ENCODE results near the gene SESN1. TPM values are rescaled to one million over a fixed set of nuclear protein-coding genes. Genes with fewer than 3 reads are reported as not detected.
A peak's percentile ranks its signal among the peaks of the same experiment; 100 is the strongest.

SESN1 gene
- total RNA-seq, 1 donor from 2014 or later = 58.9 TPM

DNA sequence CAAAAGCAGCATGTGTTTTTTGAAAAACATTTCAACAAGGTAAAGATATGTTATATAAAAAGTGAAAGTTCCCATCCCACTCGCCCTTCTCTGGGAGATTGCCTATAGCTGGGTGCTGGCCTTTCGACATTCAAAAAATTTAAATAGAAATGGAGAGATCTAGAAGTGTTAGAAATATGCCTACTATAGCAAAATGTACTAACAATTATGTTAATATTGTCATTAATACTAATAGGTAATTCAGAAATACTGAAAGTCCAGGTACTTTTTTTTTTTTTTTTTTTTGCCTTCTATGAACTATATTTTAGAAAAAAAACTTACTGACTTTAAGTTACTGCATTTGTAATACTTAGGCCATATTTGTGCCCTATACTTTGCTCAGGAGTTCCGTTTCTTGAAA is 87.1 kb downstream of the SESN1 start:
- DNase-seq (ENCODE audit: extremely low spot score in 2 of 2) = no peak
- TF ChIP-seq, protein P1, sequence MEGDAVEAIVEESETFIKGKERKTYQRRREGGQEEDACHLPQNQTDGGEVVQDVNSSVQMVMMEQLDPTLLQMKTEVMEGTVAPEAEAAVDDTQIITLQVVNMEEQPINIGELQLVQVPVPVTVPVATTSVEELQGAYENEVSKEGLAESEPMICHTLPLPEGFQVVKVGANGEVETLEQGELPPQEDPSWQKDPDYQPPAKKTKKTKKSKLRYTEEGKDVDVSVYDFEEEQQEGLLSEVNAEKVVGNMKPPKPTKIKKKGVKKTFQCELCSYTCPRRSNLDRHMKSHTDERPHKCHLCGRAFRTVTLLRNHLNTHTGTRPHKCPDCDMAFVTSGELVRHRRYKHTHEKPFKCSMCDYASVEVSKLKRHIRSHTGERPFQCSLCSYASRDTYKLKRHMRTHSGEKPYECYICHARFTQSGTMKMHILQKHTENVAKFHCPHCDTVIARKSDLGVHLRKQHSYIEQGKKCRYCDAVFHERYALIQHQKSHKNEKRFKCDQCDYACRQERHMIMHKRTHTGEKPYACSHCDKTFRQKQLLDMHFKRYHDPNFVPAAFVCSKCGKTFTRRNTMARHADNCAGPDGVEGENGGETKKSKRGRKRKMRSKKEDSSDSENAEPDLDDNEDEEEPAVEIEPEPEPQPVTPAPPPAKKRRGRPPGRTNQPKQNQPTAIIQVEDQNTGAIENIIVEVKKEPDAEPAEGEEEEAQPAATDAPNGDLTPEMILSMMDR (IDR thresholded peaks at IDR 0.05) = no peak
- TF ChIP-seq POLR2AphosphoS5 (IDR thresholded peaks at IDR 0.05; ENCODE audit: insufficient read depth in 1 of 2, low read depth in 1 of 2) (no peak), POLR2A (IDR thresholded peaks at IDR 0.05) (no peak)
- Histone ChIP-seq H3K27me3 (no peaks in the 10 kb centered on the region), H3K27ac (peak overlapping the region; percentile 97), H3K9me3 (no peaks in the 10 kb centered on the region), H3K36me3 (no peaks in the 10 kb centered on the region), H3K4me1 (peaks cover 54% of the 10 kb centered on the region), H3K4me3 (peak overlapping the region; percentile 97 to 98)
- intact Hi-C loops (cut with DNase I) = loop anchor here (10.0 kb wide), 1 partner anchor 63 kb away; no protein-coding TSS in a partner anchor

DNA sequence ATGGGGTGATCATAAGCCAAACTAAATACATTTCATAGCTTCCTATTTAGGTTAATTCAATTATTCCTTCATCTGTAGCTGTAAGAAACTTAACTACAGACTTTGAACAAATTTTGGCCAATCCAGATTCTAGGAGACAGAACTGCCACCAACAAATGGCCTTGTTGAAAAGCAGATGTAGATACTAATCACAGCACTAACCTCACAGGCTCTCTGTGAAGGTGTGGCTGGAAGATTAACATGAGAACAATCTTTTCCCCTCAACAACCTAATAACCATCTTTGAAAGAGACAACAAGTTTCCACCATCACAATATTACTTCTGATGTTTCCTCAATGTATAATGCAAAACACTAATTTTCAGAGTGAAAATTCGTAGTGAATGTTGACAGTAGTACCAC is 87.8 kb downstream of the SESN1 start:
- Histone ChIP-seq H3K9me3 (no peaks in the 10 kb centered on the region), H3K4me3 (peak overlapping the region; percentile 29 to 97), H3K27me3 (no peaks in the 10 kb centered on the region), H3K36me3 (no peaks in the 10 kb centered on the region), H3K27ac (peak overlapping the region; percentile 39), H3K4me1 (peaks cover 61% of the 10 kb centered on the region)
- DNase-seq (ENCODE audit: extremely low spot score in 2 of 2) = no peak
- intact Hi-C loops (cut with DNase I) = loop anchor here (10.0 kb wide), 1 partner anchor 62 kb away; no protein-coding TSS in a partner anchor
- TF ChIP-seq POLR2A (IDR thresholded peaks at IDR 0.05) (no peak), POLR2AphosphoS5 (IDR thresholded peaks at IDR 0.05; ENCODE audit: insufficient read depth in 1 of 2, low read depth in 1 of 2) (peak in 1 of 2 donors; percentile 32)

DNA sequence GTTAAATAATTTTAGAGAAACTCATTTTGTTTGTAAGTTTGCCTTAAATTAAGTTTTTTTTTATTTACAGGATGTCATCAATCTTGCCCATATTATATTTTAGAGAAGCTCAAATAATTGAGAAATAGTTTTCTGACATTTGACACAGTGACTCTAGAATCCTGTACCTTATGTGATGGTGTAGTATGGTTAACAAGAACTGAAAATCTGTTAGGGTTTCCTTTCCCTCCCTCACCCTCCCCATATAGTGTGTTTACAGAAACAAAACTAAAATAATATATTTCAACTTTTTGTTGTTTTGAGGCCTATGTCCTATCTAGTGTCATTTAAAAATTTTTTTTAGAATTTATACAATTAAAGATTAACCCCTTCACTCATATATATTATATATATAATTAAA is 91.8 kb downstream of the SESN1 start:
- intact Hi-C loops (cut with DNase I) = loop anchor here (10.0 kb wide), 1 partner anchor 58 kb away; no protein-coding TSS in a partner anchor
- H3K27me3 ChIP-seq = no peaks in the 10 kb centered on the region
- peaks cover 70% of the 10 kb centered on the region for H3K4me1 ChIP-seq
- TF ChIP-seq, protein P1 (IDR thresholded peaks at IDR 0.05) = no peak
- TF ChIP-seq POLR2A (IDR thresholded peaks at IDR 0.05) (no peak), POLR2AphosphoS5 (IDR thresholded peaks at IDR 0.05; ENCODE audit: insufficient read depth in 1 of 2, low read depth in 1 of 2) (no peak)
- peaks cover 0 to 24% of the 10 kb centered on the region in 2 donors for H3K36me3 ChIP-seq
- DNase-seq (ENCODE audit: extremely low spot score in 2 of 2) = no peak
- peak overlapping the region; percentile 12 to 21 for H3K4me3 ChIP-seq
- H3K27ac ChIP-seq = peak overlapping the region; percentile 83
- H3K9me3 ChIP-seq = no peaks in the 10 kb centered on the region

DNA sequence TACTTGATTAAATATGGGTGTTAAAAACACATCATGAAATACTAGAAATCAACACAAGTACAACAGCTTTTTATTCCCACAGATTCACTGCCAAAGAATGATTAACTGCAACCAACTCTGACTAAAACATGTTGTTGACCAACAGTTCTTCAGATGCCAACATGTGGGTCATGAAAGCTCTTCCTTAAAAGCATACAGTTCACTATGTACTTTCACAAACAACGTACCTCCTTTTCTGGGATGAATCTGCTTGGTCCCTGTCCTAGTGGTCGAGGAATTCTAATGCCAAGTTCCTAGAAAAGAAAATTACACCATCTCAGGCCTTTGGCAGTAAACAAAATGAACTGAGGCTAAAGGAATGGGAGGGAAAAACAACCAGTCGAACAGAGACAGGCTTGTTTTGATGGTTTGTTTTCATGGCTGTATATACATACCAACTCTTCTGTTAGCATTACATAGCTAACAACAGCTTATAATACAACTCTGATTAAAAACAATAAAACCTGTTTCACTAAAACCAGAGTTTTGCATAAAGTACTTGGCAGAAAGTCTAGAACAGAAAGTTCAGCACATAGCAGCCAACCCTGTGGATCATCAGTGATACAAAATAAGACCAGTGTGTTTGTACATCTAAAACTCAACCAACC is 92.5 kb downstream of the SESN1 start:
- TF ChIP-seq, protein P1 (IDR thresholded peaks at IDR 0.05) = peak in 1 of 3 experiments; percentile 4
- TF ChIP-seq POLR2A (IDR thresholded peaks at IDR 0.05) (no peak), POLR2AphosphoS5 (IDR thresholded peaks at IDR 0.05; ENCODE audit: insufficient read depth in 1 of 2, low read depth in 1 of 2) (peak; percentile 46 to 96)
- Histone ChIP-seq H3K4me3 (peak overlapping the region; percentile 12 to 21), H3K36me3 (peaks cover 0 to 24% of the 10 kb centered on the region in 2 donors), H3K4me1 (peaks cover 70% of the 10 kb centered on the region), H3K27ac (peak overlapping the region; percentile 83), H3K9me3 (no peaks in the 10 kb centered on the region), H3K27me3 (no peaks in the 10 kb centered on the region)
- DNase-seq (ENCODE audit: extremely low spot score in 2 of 2) = no peak
- intact Hi-C loops (cut with DNase I) = loop anchor here (10.0 kb wide), 1 partner anchor 57 kb away; no protein-coding TSS in a partner anchor

DNA sequence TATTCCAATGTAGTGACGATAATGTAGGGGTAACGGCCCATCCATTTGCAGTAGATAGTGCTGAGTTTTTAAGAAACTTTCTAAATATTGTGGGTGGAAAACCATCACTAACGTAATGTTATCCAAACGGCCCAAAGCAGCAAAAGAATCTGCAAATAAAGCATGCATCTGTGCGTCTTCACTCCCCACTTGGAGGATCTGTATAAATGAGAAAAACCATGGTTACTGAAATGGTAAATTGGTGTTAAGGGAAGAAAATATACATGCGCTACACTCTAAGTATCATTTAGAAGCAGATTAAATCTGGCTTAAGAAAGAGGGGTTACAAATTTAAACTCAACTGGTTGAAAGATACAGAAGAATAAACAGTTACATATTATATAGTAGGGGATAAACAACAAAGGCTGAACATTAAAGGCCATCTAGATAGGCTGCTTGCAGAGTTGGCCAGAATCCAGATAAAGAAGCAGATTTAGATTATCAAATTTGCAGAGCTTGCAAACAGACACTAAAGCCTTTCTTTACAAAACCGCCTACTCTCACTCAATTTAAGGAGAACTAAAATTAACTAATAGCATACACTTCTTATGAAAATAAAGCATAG is 93.3 kb downstream of the SESN1 start:
- no peak for DNase-seq (ENCODE audit: extremely low spot score in 2 of 2)
- TF ChIP-seq POLR2A (IDR thresholded peaks at IDR 0.05) (no peak), POLR2AphosphoS5 (IDR thresholded peaks at IDR 0.05; ENCODE audit: insufficient read depth in 1 of 2, low read depth in 1 of 2) (no peak)
- TF ChIP-seq, protein P1 (IDR thresholded peaks at IDR 0.05) = no peak
- H3K27ac ChIP-seq = peak overlapping the region; percentile 83
- H3K36me3 ChIP-seq = peaks cover 0 to 25% of the 10 kb centered on the region in 2 donors
- peaks cover 64% of the 10 kb centered on the region for H3K4me1 ChIP-seq
- H3K9me3 ChIP-seq = no peaks in the 10 kb centered on the region
- H3K4me3 ChIP-seq = peak overlapping the region in 1 of 2 donors; percentile 21
- intact Hi-C loops (cut with DNase I) = loop anchor here (10.0 kb wide), 1 partner anchor 57 kb away; no protein-coding TSS in a partner anchor
- no peaks in the 10 kb centered on the region for H3K27me3 ChIP-seq

All from vagina (tissue), 2 donors.